AG04449 (cell line): ENCODE results near the gene FBXL15.

Experiments
- CTCF ChIA-PET: fragments of 350-600 bp; formaldehyde crosslinking; extraction: SDS; loops from one replicate; lab custom pipeline; 2021; ENCODE audit warnings: antibody characterized with exemption; lab: Yijun Ruan, JAX
- POLR2A ChIA-PET: fragments of 400-600, 350-600 bp; formaldehyde crosslinking; extraction: SDS; loops from one replicate; lab custom pipeline; 2020; ENCODE audit warnings: antibody characterized with exemption, inconsistent platforms; lab: Yijun Ruan, JAX
- DNase-seq: peaks from one replicate; pipeline ENCODE4 v3.0.0-alpha.2; 2010; ENCODE audit warnings: low read depth, low spot score
- H3K4me3 ChIP-seq: 2 replicates; pipeline ENCODE4 v1.5.1; 2011; ENCODE audit warnings: low read depth, mild to moderate bottlenecking, control low read depth, low read length
- TF ChIP-seq, protein P1 (sequence below): IDR thresholded peaks from one replicate; pipeline ENCODE4 v1.5.1; 2011; ENCODE audit warnings: mild to moderate bottlenecking, moderate library complexity, low read length, control low read depth, inconsistent platforms; ENCODE audit not compliant: insufficient read depth; ENCODE audit errors: missing control alignments

FBXL15 gene

GRCh38 chr10:102463983-102464382, 43.3 kb downstream of the FBXL15 start:
- ChIA-PET POLR2A (no interaction called here), CTCF (interaction anchor here (1.1 to 15.5 kb wide), 3 partner anchors 15 to 295 kb away, joined by 3 to 101 read pairs (median 5); no protein-coding TSS in a partner anchor)
- DNase-seq = no peak
- TF ChIP-seq, protein P1, sequence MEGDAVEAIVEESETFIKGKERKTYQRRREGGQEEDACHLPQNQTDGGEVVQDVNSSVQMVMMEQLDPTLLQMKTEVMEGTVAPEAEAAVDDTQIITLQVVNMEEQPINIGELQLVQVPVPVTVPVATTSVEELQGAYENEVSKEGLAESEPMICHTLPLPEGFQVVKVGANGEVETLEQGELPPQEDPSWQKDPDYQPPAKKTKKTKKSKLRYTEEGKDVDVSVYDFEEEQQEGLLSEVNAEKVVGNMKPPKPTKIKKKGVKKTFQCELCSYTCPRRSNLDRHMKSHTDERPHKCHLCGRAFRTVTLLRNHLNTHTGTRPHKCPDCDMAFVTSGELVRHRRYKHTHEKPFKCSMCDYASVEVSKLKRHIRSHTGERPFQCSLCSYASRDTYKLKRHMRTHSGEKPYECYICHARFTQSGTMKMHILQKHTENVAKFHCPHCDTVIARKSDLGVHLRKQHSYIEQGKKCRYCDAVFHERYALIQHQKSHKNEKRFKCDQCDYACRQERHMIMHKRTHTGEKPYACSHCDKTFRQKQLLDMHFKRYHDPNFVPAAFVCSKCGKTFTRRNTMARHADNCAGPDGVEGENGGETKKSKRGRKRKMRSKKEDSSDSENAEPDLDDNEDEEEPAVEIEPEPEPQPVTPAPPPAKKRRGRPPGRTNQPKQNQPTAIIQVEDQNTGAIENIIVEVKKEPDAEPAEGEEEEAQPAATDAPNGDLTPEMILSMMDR = no peak
- H3K4me3 ChIP-seq = no peak overlapping the region

- CTCF ChIA-PET = interaction anchor here (1.1 to 15.5 kb wide), 3 partner anchors 13 to 42 kb away, joined by 3 to 101 read pairs (median 7); no protein-coding TSS in a partner anchor
- H3K4me3 ChIP-seq = no peak overlapping the region
- no peak for DNase-seq
- TF ChIP-seq, protein P1 = no peak
- POLR2A ChIA-PET = interaction anchor here (0.7 kb wide), 1 partner anchor 8 kb away, joined by 3 read pairs; no protein-coding TSS in a partner anchor
Measured at GRCh38 chr10:102465466-102465865, 44.8 kb downstream of the FBXL15 start.

DNA sequence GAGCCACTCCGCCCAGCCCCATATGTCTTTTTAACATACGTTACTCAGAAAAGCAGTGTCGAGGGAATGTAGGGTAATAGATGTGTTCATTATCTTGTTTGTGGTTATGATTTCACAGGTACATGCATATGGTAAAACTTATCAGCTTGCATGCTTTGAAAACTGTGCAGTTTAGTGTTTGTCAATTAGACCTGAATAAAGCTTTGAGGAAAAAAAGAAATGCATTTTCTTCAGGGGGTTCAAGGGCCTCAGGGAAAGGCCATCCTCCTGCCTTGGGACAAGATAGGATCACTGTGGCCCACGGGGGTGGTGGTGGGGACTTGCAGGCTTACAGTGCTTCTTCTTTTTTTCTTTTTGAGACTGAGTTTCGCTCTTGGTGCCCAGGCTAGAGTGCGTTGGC, 46.7 kb downstream of the FBXL15 start:
- DNase-seq = no peak
- ChIA-PET CTCF (interaction anchor here (15.5 kb wide), 1 partner anchor 12 kb away, joined by 101 read pairs; no protein-coding TSS in a partner anchor), POLR2A (no interaction called here)
- H3K4me3 ChIP-seq = no peak overlapping the region
- TF ChIP-seq, protein P1 = no peak

GRCh38 chr10:102467971-102468438, 47.4 kb downstream of the FBXL15 start:
- no peak overlapping the region for H3K4me3 ChIP-seq
- ChIA-PET POLR2A (no interaction called here), CTCF (interaction anchor here (1.1 to 15.5 kb wide), 2 partner anchors 11 to 45 kb away, joined by 3 to 101 read pairs; no protein-coding TSS in a partner anchor)
- TF ChIP-seq, protein P1 = no peak
- no peak for DNase-seq

DNA sequence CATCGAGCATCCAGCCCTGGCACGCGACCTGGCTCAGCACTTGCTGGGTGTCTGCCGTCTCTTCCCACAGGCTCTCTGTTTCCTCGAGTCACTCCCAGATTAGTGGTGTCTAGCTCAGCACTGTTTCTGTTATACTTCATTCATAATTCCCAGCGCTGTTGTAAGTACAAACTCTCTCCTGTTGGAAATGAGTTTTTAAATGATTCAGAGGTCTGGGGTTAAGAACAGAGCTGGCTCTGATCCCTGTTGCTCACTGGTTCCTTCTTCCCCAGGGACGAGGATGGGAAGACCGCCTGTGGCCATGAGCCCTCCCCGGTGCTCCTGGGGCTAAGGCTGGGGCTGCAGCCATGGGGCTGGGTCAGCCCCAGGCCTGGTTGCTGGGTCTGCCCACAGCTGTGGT, 48.0 kb downstream of the FBXL15 start:
- DNase-seq = no peak
- ChIA-PET POLR2A (no interaction called here), CTCF (interaction anchor here (1.1 to 15.5 kb wide), 3 partner anchors 10 to 47 kb away, joined by 3 to 101 read pairs (median 3); no protein-coding TSS in a partner anchor)
- H3K4me3 ChIP-seq = no peak overlapping the region
- TF ChIP-seq, protein P1 = no peak
